GM13976 (cell line): ENCODE data around the gene PROX2.

ENCODE experiments used
- DNase-seq: peaks from one replicate; pipeline ENCODE4 v3.0.0; 2012; ENCODE audit warnings: low spot score
- CTCF ChIP-seq: IDR thresholded peaks from 2 replicates; pipeline ENCODE4 v1.5.1; 2012; ENCODE audit warnings: borderline replicate concordance, mild to moderate bottlenecking; ENCODE audit not compliant: insufficient read depth; ENCODE audit errors: extremely low read depth, missing control alignments, control extremely low read depth
- in situ Hi-C: fragments of 300-500 bp; cut with MboI; formaldehyde crosslinking; loops from one replicate; pipeline ENCODE4 v1.12.0; 2022; ENCODE audit warnings: low sequenced_read_pairs, mixed read lengths, inconsistent platforms; ENCODE audit not compliant: unreplicated experiment

The PROX2 gene

GRCh38 chr14:74846968-74847665, 28.8 kb downstream of the PROX2 start:
- TF ChIP-seq CTCF, result no peak
- in situ Hi-C loops, result no loop called here
- DNase-seq, result no peak

GRCh38 chr14:74846168-74846567, 29.8 kb downstream of the PROX2 start:
- no peak for DNase-seq
- in situ Hi-C loops, result no loop called here
- no peak for TF ChIP-seq CTCF

- in situ Hi-C loops, result no loop called here
- no peak for TF ChIP-seq CTCF
- DNase-seq, result no peak
Observed at GRCh38 chr14:74843653-74844052, 32.3 kb downstream of the PROX2 start.

GRCh38 chr14:74841230-74842207, 34.4 kb downstream of the PROX2 start:
- no peak for TF ChIP-seq CTCF

GRCh38 chr14:74840603-74841030, 35.3 kb downstream of the PROX2 start:
- no peak for TF ChIP-seq CTCF
- no peak for DNase-seq
- in situ Hi-C loops, result no loop called here

More at GRCh38 chr14:74841230-74842207, 34.4 kb downstream of the PROX2 start:
- in situ Hi-C loops, result no loop called here
- peak; percentile 35 for DNase-seq

GRCh38 chr14:74838166-74838565, 37.8 kb downstream of the PROX2 start:
- TF ChIP-seq CTCF, result no peak
- no peak for DNase-seq
- in situ Hi-C loops, result no loop called here
